Cortex of kidney (tissue), 1 donor: Measurements from ENCODE around the gene DPH7.
"Not testable (repeated sequence)": the region's sequence is repeated elsewhere in the genome, so short reads cannot be mapped to it uniquely, and the experiment has no call there.

Experiments
- DNase-seq: peaks from one replicate; lab custom pipeline; 2025; lab: John Stamatoyannopoulos, UW

Gene DPH7

GRCh38 chr9:137580209-137580953, 1.7 kb upstream of the DPH7 start:
- no peak for DNase-seq

GRCh38 chr9:137579259-137579604, 507 bp upstream of the DPH7 start:
- no peak for DNase-seq

DNA sequence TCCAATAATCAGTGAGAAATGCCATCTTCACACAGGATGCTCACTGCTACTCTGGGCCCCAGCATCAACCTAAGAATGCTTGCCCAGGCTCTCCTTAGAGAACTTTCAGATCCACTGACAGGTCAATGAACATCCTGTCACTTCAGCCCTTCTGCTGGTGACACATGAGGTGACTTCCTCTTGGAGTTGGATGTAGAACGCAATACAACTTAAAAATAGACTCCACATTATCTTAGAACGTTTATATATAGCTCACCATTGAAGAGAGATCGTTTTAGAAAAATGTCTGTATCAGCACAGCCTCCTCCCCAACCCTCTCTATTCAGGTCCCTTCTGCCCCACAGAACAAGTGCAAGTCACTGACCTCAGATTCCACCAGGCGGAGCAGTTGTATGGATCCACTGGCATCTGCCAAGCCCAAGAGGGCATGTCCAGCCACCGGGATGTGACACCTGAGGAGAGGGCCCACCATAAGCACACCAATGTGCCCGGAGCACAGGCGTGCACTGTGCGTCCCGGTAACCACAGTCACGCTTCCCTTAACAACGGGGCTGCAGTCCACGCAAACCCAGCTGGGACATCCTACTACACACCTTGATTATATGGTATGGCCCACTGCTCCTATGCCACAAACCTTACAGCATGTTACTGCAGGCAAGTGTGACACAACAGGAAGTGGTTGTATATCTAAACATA, 2.9 kb downstream of the DPH7 start:
- no peak for DNase-seq

GRCh38 chr9:137575364-137575715, 3.4 kb downstream of the DPH7 start:
- DNase-seq = no peak

DNA sequence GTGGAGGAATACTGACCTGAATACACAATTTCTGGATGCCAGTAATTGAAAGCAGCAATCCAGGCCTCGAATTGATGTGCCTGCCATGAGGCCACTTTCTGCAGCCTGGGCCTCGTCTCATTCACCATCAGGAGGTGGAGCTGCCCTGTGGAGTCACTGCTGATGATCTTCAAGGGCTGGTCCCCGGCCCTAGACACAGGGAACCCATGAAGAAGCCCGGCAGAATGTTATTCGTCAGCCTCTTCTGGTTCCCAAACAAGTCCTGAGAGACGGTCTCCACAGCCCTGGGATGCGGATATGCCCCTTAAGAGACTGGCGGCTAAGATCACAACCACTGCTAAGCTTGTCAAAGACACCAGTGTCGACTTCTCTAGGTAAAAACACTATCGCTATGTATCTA, 4.5 kb downstream of the DPH7 start:
- DNase-seq = no peak

- DNase-seq = no peak
These were observed 8.2 kb downstream of the DPH7 start for GRCh38 chr9:137570566-137570965.

DNA sequence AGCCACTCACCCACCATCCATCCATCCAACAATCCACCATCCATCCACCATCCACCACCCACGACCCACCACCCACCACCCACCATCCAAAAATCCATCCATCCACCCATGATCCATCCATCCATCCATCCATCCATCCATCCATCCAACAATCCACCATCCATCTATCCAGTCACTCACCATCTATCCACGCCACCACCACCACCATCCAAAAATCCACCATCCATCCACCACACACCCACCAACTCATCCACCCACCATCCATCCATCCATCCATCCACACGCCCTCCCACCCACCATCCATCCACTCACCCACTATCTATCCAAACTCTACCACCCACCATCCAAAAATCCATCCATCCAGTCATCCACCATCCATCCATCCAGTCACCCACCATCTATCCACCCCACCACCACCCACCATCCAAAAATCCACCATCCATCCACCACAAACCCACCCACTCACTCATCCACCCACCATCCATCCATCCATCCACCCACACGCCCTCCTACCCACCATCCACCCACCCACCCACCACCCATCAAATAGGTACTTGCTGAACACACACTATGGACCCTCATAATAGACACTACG, 9.0 kb downstream of the DPH7 start:
- DNase-seq = no peak

GRCh38 chr9:137568445-137568844, 10.3 kb downstream of the DPH7 start:
- not testable (repeated sequence) for DNase-seq

DNA sequence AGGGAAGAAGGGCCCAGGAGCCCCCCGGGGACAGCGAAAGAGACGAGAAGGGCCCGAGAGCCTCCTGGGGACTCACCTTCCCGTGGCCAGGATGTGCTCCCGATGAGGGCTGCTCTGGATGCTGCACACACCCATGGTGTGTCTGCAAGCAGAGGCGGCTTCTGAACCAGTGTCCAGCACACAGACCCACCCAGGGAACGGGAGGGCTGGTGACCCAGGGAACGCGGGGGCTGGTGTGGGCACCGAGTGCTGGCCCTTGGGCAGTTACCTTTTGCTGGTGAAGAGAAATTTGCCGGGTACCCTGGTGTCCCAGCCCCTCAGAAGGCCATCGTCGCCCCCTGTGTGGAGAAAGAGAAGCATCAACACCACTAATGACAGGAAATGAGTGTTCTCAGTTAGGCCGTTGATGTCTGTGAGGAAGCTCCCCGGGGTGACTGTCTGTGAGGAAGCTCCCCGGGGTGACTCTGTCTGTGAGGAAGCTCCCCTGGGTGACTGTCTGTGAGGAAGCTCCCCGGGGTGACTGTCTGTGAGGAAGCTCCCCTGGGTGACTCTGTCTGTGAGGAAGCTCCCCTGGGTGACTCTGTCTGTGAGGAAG, 13.8 kb downstream of the DPH7 start:
- no peak for DNase-seq

GRCh38 chr9:137564134-137564533, 14.6 kb downstream of the DPH7 start:
- DNase-seq = no peak

DNA sequence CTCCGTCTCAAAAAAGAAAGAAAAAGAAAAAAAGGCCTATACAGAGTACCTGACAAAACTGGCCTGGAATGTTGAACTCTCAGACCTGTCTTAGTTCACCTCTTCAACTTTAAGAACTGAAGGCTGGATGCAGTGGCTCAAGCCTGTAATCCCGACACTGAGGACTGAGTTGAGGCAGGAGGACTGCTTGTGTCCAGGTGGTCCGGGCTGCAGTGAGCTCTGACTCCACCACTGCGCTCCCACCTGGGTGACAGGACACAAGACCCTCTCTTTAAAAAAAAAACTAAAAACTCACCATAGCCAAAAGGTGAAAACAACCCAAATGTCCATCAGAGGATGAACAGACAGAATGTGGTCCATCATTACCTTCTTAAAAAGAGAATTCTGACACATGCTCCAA, 20.6 kb downstream of the DPH7 start:
- DNase-seq = no peak

- no peak for DNase-seq
These were observed 22.5 kb downstream of the DPH7 start for GRCh38 chr9:137556069-137556838.

DNA sequence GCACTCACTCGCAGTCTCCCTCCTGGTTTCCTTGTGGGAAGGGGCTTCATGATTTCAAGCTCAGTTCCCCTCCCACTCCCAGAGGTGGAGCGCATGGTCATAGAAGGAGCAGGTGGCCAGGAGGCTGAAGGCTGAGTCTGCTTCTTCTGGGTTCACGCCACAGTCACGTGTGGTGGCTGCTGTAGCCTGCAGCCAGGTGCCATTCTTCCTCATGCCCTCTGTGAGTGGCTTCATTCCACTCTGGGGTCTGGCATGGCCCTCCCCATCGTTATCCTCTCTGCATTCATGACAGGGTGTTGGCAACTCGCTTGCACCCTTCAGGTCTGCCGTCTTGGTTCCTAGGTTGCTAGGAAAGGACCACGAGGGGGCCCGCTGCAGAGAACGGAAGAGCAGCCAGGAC, 23.5 kb downstream of the DPH7 start:
- no peak for DNase-seq

GRCh38 chr9:137554349-137554748, 24.4 kb downstream of the DPH7 start:
- DNase-seq = no peak

DNA sequence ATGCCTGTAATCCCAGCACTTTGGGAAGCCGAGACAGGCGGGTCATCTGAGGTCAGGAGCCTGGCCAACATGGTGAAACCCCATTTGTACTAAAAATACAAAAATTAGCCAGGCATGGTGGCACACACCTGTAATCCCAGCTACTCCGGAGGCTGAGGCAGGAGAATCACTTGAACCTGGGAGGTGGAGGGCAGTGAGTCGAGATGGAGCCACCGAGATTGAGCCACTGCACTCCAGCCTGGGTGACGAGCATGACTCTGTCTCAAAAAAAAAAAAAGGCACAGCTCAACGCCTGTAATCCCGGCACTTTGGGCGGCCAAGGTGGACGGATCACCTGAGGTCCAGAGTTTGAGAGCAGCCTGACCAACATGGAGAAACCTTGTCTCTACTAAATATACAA, 25.1 kb downstream of the DPH7 start:
- not testable (repeated sequence) for DNase-seq

GRCh38 chr9:137552022-137552768, 26.5 kb downstream of the DPH7 start:
- no peak for DNase-seq

- peak; percentile 63 for DNase-seq
These were observed 27.3 kb downstream of the DPH7 start, which contains the start of gene MRPL41 for GRCh38 chr9:137551264-137552021. TSS of gene MRPL41 (plus strand) at chr9:137551879. CDS start at chr9:137552082, 203 bp downstream.

- DNase-seq = not testable (repeated sequence)
These were observed 27.8 kb downstream of the DPH7 start for GRCh38 chr9:137550958-137551263.

DNA sequence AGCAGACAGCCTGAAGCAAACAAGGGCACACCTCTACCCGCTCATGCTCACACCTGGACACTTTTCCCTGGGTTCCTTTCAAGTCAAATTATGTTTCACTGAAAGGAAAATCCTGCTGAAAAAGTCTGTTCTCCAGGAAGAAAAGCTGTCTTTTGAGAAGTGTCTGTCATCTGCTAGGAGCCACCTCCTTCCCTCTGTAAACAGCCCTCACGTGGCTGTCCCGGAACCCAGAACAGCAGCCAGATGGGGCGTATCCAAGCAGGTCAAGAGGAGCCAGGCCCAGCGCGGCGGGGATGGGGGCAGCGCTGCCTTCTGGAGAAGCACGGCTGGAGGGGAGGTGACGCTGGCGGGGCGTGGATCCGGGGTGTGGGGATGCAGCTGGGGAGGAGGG, 28.5 kb downstream of the DPH7 start, which contains the start of gene PNPLA7:
TSS of gene PNPLA7 (minus strand) at position 172 of the 391 bp plus-strand sequence. CDS start 205 bp downstream, outside the sequence.
- DNase-seq = no peak

GRCh38 chr9:137547687-137548543, 30.8 kb downstream of the DPH7 start:
- no peak for DNase-seq
